ENCODE data around the gene RFNG.

RFNG gene

GRCh38 chr17:82012640-82013295 lies 38.8 kb downstream of the RFNG start:
- DNase-seq = no peak

- no peak for DNase-seq
Observed at GRCh38 chr17:82012261-82012639, 39.4 kb downstream of the RFNG start.

- DNase-seq = no peak
Observed at GRCh38 chr17:82011617-82012187, 39.9 kb downstream of the RFNG start.

GRCh38 chr17:82010575-82011525 lies 40.8 kb downstream of the RFNG start:
- no peak for DNase-seq

- no peak for DNase-seq
Observed at GRCh38 chr17:82009413-82009812, 42.2 kb downstream of the RFNG start.

- no peak for DNase-seq
Observed at GRCh38 chr17:82008941-82009405, 42.6 kb downstream of the RFNG start.

GRCh38 chr17:82008258-82008940 lies 43.2 kb downstream of the RFNG start:
- DNase-seq = no peak

- no peak for DNase-seq
Observed at GRCh38 chr17:82007495-82008257, 43.9 kb downstream of the RFNG start.

GRCh38 chr17:82007228-82007494 lies 44.5 kb downstream of the RFNG start:
- no peak for DNase-seq

GRCh38 chr17:82006468-82007227 lies 45.0 kb downstream of the RFNG start:
- DNase-seq = no peak

- DNase-seq = no peak
Observed at GRCh38 chr17:82005701-82006348, 45.8 kb downstream of the RFNG start.

GRCh38 chr17:82004517-82005455 lies 46.8 kb downstream of the RFNG start:
- no peak for DNase-seq

GRCh38 chr17:82003411-82004381 lies 47.9 kb downstream of the RFNG start:
- peak; percentile 77 to 87 for DNase-seq

- no peak for DNase-seq
Observed at GRCh38 chr17:82001571-82002056, 50.0 kb downstream of the RFNG start.

- no peak for DNase-seq
Observed at GRCh38 chr17:82000803-82001570, 50.6 kb downstream of the RFNG start.

- DNase-seq = no peak
Observed at GRCh38 chr17:81999976-82000802, 51.4 kb downstream of the RFNG start.

- no peak for DNase-seq
Observed at GRCh38 chr17:81999587-81999975, 52.0 kb downstream of the RFNG start.

Measured in SW 1271 (cell line).